ENCODE results near the gene MDC1. TPM values are rescaled to one million over a fixed set of nuclear protein-coding genes. Genes with fewer than 3 reads are reported as not detected.

The MDC1 gene
- total RNA-seq, 1 experiment from 2014 or later = 75.8 TPM

DNA sequence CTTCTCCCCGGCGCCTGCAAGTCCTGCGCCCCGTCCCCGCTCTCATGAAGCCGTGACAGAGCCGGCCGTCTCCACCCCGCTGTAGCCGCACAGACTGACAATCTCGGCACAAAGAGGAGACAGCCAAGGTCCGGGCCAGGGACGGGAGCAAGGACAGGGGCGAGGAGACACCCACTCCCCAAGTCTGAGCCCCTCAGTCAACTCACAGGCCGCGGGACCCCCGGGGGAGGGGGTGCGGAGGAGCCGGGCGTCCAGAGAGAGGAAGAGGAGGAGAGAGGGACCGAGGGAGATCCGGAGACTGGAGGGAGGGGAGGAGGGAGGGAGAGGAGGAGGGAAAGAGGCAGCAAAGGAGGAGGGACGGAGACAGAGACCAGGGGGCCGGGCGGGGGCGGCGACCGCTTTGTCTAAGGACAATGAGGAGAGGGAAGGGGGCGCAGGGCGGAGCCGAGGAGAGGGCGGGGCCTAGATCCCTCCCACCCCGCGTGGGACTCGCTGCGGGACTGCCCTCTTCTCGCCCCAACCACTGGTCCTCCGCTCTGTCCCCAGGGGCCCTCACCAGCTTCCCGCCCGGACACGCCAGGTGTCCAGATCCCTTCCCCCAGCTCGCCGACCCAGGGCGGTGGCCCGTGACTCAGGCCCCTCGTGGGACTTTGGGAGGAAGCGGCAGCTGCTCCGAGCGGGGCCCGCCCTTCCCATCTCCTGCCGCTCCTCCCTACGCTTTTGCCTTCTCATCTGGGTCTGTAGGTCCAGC lies 30.0 kb downstream of the MDC1 start:
- H3K4me3 ChIP-seq (replicated peaks in 1 of 2; ENCODE audit: low read depth in 1 of 2, low read length in 2 of 2) = peak overlapping the region; percentile 87 to 98
- no TSS peak for BruUV-seq (replicated peaks)
- H3K9ac ChIP-seq (ENCODE audit: low read length) = peak overlapping the region; percentile 95
- no peaks in the 10 kb centered on the region for H3K36me3 ChIP-seq (ENCODE audit: control insufficient read depth in 1 of 2, insufficient read depth in 2 of 2, low read length in 2 of 2)
- H2AFZ ChIP-seq (ENCODE audit: low read depth, low read length, poor library complexity, severe bottlenecking) = no peak overlapping the region
- RAD21 ChIA-PET (ENCODE audit: low non-redundant PET in 1 of 2, low total read pairs in 2 of 2, uncharacterized antibody in 2 of 2, unreplicated experiment in 2 of 2) = interaction anchor here in 1 of 2 experiments (1.0 kb wide), 1 partner anchor 44 kb away, joined by 5 read pairs; no protein-coding TSS in a partner anchor
- peak overlapping the region; percentile 98 for H3K27ac ChIP-seq (ENCODE audit: low read depth, low read length)
- H3K9me2 ChIP-seq (ENCODE audit: insufficient read depth) = no peaks in the 10 kb centered on the region
- H3K27me3 ChIP-seq (ENCODE audit: insufficient read depth, low read length) = no peaks in the 10 kb centered on the region
- TF ChIP-seq YY1 (IDR thresholded peaks at IDR 0.05; ENCODE audit: extremely low read depth, insufficient replicate concordance, low read depth, low read length) (peak; percentile 27), ZNF274 (IDR thresholded peaks at IDR 0.05; ENCODE audit: low read depth, low read length) (no peak), POLR2AphosphoS5 (IDR thresholded peaks at IDR 0.05; ENCODE audit: low read depth, low read length) (peak; percentile 84), POLR2A (IDR thresholded peaks at IDR 0.05; ENCODE audit: borderline replicate concordance, extremely low read depth, insufficient read depth, insufficient read length) (peak; percentile 67)
- TF ChIP-seq, protein P1, sequence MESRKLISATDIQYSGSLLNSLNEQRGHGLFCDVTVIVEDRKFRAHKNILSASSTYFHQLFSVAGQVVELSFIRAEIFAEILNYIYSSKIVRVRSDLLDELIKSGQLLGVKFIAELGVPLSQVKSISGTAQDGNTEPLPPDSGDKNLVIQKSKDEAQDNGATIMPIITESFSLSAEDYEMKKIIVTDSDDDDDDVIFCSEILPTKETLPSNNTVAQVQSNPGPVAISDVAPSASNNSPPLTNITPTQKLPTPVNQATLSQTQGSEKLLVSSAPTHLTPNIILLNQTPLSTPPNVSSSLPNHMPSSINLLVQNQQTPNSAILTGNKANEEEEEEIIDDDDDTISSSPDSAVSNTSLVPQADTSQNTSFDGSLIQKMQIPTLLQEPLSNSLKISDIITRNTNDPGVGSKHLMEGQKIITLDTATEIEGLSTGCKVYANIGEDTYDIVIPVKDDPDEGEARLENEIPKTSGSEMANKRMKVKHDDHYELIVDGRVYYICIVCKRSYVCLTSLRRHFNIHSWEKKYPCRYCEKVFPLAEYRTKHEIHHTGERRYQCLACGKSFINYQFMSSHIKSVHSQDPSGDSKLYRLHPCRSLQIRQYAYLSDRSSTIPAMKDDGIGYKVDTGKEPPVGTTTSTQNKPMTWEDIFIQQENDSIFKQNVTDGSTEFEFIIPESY (IDR thresholded peaks at IDR 0.05; ENCODE audit: extremely low read depth, insufficient replicate concordance, low read length) = no peak
- POLR2A ChIA-PET = interaction anchor here (1.2 to 2.4 kb wide), 6 partner anchors 8 to 34 kb away, joined by 4 to 12 read pairs (median 4); partner anchors contain the start of gene MDC1
- peaks cover 43% of the 10 kb centered on the region for H3K79me2 ChIP-seq (ENCODE audit: insufficient read depth, low read length)
- intact Hi-C loops (cut with micrococcal nuclease) = loop anchor here (2.0 kb wide), 1 partner anchor 34 kb away; the partner anchor contains the start of gene TUBB
- CTCF ChIA-PET = interaction anchor here (1.6 kb wide), 2 partner anchors 8 to 35 kb away, joined by 6 to 10 read pairs; no protein-coding TSS in a partner anchor
- H3K9me3 ChIP-seq (ENCODE audit: control insufficient read depth in 1 of 2, insufficient read depth in 1 of 2, low read depth in 1 of 2, low read length in 2 of 2) = no peaks in the 10 kb centered on the region
- H3K4me2 ChIP-seq (ENCODE audit: low read length) = peak overlapping the region; percentile 98
- H3K4me1 ChIP-seq (ENCODE audit: control insufficient read depth in 1 of 2, insufficient read depth in 2 of 2, low read length in 2 of 2) = peaks cover 62 to 86% of the 10 kb centered on the region in 2 experiments
- DNase-seq (ENCODE audit: low read depth, low spot score) (no peak), ATAC-seq (peak; percentile 69)
- no peaks in the 10 kb centered on the region for H4K20me1 ChIP-seq (ENCODE audit: insufficient read depth)
